ENCODE results near the gene PLGRKT.
A peak's percentile ranks its signal among the peaks of the same experiment; 100 is the strongest.
"Not testable (repeated sequence)": the region's sequence is repeated elsewhere in the genome, so short reads cannot be mapped to it uniquely, and the experiment has no call there.

PLGRKT gene

DNA sequence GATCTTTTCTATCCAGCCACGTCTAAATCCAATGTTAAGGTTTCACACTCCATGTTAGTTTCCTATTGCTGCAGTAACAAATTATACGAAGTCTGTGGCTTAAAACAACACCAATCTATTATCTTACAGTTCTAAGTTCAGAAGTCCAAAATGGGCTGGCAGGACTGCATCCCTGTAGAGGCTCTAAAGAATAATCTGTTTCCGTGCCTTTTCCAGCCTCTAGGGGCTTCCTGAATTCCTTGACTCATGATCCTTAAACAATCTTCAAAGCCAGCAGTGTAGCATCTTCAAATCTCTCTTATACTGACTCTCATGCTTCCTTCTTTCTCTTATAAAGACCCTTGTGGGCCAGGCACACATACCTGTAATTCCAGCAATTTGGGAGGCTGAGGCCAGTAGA lies 6.8 kb downstream of the PLGRKT start:
- no peak for DNase-seq (ENCODE audit: low read depth in 2 of 2)

DNA sequence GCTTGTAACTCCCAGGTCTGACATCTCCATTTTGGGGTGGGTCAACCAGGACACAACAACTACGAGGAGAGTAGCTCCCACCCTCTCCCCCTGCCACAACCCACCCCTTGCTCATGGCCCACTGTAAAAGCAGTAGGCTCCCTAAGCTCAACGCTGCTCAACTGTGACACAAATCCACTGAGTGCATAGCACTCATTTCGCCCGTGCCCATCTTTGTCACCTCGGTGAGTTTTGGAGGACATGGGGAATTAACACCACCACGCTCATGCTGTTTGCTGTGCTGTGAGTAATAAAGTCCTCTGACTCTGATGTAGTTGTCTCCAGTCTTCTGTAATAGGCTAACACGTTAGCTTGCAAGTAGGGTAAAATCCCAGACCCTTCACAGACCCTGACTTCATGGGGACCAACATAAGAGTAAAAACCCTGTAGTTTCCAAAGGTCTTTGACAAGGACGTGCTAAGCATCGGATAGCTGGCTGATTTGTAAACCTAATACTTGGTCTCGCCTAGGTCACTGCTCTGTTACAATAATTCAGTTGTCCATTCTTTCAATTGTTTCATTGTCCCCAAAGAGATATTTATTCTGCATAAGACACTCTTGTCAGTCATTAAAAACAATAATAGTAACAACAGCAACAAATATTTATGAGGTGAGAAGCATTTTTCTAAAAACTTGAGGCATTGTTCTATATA lies 7.7 kb downstream of the PLGRKT start:
- no peak for DNase-seq (ENCODE audit: low read depth in 2 of 2)

DNA sequence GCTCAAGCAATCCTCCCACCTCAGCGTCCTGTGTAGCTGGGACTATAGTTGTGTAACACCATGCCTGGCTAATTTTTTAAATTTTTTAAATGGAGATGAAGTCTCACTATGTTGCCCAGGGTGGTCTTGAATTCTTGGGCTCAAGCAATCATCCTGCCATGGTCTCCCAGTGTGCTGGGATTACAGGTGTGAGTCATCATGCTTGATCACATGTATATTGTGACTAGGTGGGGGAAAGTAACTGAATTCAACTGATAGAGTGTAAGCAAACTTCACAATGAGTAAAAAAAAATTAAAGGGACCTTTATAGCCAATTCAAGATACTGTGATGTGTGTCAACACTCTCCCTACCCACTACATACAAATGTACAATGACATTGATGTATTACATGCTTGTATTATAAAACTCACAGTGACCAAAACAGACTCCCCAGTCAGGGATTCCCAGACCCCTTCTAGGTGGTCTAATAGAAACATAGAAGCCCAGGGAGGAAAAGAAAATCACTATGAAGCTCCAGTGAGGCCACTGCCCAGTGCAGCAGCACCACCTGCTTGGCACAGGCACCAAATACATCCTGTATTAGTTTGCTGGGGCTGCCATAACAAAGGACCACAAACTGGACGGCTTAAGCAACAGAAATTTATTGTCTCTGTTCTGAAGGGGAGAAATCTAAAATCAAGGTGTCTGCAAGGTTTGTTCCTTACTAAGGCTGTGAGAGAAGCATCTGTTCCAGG lies 8.8 kb downstream of the PLGRKT start:
- DNase-seq (ENCODE audit: low read depth in 2 of 2) = no peak

DNA sequence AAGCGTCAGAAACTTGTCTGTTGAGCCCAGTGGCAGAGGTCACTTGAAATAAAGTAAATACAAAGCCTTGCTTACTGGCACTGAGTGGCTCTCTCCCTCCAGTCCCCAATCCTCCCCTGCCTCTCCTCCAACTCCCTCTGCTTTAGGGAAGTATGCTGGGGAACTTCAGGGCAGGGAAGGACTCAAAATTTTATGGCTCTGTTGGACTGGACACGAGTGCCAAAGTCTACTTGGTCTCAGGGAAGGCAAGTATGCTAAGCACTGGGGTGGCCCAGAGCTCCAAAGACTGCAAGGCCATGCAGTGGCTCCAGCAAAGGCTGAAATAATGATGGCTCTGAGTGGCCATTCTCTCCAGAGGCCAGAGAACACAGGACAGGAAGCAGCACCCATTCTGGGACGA lies 9.6 kb downstream of the PLGRKT start:
- DNase-seq (ENCODE audit: low read depth in 2 of 2) = no peak

DNA sequence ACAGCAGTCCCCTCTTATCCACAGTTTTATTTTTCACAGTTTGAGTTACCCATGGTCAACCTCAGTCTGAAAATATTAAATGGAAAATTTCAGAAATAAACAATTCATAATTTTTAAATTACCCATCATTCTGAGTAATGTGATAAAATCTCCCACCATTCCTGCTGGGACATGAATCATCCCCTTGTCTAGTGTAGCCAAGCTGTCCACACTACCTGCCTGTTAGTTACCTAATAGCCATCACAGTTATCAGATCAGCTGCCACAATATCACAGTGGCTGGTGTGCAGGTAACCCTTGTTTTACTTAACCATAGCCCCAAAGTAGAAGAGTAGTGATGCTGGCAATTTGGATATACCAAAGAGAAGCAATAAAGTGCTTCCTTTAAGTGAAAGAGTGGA lies 10.7 kb downstream of the PLGRKT start:
- DNase-seq (ENCODE audit: low read depth in 2 of 2) = no peak

DNA sequence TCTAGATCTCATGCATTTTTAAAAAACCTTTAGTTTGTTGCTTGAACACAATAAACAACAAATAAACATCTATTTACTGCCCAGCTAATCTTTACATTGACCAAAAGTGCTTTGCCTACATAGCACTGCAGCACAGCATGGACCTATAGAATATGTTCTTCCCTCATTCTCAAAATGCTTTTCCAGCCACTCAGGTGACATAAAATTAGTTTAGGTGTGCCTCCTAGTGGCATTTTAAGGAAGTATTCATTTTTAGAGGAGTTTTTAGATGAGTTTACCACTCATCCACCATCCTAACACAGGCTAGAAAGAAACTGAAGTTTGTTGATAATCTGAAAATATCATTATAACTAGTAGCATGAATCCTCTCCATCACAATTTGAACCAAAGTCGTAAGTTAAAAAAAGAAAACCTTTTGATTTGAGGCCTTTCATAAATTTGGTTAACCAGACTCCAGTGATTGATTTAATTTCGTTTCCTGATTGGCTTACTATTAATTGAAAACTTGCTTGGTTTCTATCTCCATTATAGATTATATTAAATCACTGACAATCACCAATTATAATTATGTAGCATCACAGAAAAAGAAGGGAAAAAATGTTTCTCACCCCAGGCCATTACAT lies 12.6 kb downstream of the PLGRKT start:
- no peak for DNase-seq (ENCODE audit: low read depth in 2 of 2)

DNA sequence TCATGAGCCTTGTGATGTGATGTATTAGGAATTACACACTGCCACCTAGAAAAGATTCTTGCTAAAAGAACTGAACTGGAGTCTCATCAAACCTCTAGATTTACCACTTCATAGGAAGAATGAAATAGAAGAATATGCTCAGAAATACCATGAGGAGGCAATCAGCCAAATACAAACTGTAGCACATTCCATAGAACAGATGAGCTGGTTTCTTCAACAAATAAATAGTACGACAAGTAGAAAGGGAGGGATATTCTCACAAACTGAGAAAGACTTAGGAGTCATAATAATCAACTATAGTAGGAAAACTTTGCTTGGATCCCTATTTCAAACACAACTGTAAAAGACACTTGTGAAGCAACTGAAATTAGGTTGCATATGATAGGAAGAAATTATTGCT lies 15.4 kb downstream of the PLGRKT start:
- DNase-seq (ENCODE audit: low read depth in 2 of 2) = no peak

DNA sequence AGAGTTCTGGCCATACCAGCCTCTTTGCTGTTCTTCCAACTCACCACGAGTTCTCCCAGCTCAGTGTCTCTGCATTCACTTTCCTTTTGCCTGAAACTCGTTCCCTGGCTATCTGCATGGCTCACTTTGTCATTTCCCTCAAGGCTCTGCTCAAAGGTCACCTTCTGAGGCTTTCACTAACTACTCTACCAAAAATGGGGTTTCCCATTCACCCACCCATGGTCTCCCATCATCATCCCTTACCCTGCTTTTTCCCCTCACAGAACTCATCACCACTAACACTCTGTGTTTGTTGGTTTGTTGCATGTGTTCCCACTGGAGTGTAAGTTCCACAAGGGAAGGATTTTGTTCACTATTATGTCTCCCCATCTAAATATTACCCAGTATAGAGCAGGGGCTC lies 16.6 kb downstream of the PLGRKT start:
- no peak for DNase-seq (ENCODE audit: low read depth in 2 of 2)

DNA sequence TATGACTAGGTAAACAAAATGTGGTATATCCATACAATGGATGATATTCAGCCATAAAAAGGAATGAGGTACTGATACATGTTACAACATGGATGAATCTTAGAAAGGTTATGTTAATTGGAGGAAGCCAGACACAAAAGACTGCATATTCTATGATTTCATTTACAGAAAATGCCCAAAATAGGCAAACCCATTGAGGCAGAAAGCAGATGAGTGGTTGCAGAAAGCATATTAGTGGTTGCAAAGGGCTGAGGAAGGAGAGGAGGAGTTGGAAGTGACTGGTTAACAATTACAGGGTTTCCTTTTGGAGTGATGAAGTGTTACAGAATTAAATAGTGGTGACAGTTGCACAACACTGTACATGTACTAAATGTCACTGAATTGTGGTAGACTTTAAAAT lies 17.7 kb downstream of the PLGRKT start:
- DNase-seq (ENCODE audit: low read depth in 2 of 2) = no peak

DNA sequence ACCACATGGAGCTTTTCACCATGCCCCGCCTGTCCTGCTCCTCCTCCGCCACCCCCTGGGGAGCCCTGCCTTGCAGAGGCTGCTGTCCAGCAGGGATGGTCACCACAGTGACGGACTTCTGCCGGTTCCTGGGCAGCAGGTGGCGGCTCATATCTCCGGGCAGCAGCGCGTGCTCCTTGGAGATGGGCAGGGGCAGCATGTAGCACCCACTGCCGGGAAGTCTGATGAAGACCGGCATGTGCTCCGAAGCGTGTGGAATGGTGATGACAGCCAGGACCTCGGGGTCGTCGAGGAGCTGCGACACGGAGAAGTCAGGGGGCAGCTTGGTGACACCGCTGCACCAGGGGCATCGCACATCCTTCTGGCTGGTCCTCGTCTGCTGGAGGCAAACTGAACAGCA lies 19.2 kb downstream of the PLGRKT start:
- DNase-seq (ENCODE audit: low read depth in 2 of 2) = no peak

DNA sequence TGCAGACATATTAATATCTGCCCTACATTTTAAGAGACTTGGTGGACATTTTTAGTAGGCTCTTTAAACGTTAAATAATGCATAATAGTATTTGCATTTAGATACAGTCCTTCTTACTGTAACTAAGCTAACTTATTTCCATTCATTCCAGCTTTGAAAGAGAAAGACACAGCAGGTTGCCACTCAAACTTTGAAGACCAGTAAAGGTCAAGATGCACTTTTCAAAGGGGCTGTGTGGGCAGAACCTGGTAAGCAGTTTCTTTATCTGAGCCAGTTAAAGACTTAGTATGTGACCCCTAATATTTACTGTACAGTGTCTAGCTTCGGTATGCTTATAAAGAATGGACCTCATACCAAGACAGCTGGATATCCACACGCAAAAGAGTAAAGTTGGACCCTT lies 20.8 kb downstream of the PLGRKT start:
- no peak for DNase-seq (ENCODE audit: low read depth in 2 of 2)

DNA sequence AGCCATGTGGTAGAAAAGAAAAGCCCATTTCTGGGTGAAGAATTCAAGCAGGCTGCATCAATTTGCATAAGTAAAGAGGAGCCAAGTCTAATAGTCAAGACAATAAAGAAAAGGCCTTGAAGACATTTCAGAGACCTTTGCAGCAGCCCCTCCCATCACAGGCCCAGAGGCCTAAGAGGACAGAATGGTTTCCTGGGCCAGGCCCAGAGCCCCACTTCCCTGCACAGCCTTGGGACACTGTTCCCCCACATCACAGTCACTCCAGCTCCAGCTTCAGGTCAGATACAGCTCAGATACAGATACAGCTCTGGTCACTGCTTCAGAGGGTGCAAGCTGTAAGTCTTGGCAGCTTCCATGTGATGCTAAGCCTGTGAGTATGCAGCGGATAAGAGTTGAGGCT lies 29.1 kb downstream of the PLGRKT start:
- no peak for DNase-seq (ENCODE audit: low read depth in 2 of 2)

DNA sequence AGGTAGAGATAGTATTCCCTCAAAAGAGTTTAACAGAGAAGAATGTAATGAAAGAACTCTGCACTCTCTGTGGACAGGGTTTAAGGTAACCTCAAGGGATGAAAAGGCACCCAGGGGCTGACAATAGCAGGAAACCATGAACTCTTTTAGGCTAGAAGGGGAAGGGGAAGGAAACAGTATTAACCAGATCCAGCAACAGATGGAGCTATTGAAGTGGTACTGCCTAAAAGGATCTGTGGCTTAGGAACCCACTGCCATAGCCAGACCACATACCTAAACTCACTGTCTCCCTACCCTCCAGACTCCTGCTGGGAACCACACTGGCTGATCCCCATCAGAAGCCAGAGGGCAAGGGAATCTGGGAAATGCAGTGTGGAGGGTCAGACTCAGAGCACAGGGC lies 35.5 kb downstream of the PLGRKT start:
- DNase-seq (ENCODE audit: low read depth in 2 of 2) = no peak

DNA sequence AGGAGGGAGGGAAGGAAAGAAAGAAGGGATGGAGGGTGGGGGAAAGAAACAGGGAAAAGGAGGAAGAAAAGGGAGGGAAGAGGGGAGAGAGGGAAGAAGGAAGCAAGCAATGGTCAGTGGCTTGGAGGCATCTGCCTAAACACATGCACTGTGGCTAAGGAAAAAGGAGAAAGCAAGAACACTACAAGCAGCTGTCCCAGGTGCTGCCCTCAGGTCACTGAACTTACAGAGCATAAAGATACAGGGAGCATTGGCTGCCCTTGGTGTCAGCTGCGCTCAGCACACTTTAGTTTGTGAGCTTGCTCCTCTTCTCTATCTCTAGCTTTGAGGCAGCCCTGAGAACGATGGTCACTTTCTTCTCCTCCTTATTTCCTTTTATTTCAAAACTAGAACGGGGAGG lies 40.2 kb downstream of the PLGRKT start:
- not testable (repeated sequence) for DNase-seq (ENCODE audit: low read depth in 2 of 2)

DNA sequence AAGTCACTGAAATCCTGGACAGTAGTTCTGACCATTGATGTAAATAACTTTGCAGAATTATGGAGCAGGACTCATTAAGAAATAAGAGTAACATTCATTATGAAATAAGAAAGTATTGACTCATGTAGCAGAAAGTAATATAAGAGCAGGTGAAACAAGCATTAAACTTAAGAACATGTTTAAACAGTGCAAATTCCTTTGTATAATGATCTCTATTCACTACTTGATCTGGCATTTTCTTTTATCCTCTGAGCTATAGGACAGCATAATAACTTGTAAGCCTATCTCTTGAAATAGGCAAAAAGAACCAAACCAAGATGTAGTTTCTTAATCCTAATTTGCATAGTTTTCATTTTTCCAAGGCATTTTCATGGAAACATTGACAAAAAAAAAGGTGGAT lies 42.3 kb downstream of the PLGRKT start:
- DNase-seq (ENCODE audit: low read depth in 2 of 2) = no peak

DNA sequence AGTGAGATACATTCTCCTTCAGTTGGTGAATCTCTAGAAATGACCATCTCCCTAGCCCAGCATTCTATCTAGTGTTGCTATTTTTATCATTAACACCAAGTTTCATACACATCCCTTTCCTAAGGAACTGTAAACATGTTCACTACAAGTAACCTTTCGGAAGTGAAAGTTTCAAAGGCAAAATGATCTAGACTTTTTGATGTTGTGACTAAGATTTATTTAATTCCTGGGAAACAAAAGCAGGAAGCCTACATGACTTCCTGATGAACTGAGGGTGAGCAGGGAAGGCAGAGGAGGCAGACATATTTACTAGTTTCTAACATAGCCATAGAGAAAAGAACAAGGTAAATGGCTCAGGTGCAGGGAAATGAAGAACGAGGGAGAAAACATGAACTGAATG lies 43.7 kb downstream of the PLGRKT start:
- DNase-seq (ENCODE audit: low read depth in 2 of 2) = not testable (repeated sequence)

DNA sequence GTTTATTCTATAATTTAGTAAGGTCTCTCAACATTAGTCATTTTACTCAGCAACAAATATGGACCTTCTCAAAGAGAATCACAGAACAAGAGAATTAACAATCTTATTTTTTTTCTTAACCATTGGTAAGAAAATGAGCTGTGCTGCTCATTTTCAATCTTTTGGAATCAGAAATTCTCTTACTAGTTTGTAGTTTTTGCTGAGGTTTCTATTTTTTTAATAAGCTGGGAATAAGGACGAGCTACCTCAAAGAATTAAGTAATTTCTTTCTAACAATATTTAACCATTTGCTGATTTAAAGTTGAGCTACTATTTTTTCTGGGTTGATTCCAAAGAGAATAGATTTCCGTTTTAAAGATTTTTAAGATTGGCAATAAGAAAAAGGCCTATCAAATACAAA lies 44.2 kb downstream of the PLGRKT start:
- DNase-seq (ENCODE audit: low read depth in 2 of 2) = no peak

DNA sequence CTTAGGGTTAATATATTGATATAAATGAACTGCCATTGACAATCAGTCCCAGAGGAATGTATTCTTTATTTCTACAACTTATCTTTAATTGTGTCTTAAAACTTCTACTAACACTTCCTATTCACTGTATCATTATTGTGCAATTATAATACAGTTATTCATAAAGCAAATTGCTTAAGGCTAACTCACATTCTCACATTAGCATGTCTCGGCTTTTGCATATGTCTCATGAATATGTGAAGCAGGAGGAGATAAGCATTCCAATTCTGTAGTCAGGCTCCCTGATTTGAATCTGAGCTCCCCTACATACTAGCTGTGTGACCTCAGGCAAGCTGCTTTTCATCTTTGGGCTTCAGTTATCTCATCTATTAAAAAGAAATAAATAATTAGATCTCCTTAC lies 45.4 kb downstream of the PLGRKT start:
- no peak for DNase-seq (ENCODE audit: low read depth in 2 of 2)

DNA sequence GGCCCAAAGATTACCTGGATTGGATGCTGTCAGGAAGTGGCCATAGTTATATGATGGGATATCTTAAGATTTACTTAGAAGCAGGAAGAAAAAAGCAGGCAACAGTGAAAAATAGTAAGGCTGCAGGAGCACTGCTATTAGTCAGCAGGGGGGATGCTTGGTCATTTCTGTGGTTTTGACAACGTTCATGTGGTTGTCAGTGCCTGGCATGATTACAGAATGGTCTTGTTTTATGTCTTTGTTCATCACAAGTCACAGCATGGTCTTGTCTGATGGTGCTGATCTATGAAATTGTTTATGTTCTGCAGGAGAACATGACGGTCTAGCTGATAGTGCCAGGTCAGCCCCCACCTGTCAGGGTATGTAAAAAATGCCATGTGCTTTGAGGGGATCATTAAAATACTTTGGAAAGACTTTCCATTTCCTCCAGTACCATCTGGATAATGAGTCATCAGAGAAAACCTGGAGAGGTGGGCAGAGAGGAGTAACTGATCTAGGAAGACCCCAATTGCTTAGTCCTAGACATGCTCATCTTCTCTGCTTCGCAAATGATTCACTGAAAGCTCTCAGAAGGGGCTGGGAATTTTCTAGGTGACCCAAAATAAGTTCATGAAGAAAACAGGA lies 48.5 kb downstream of the PLGRKT start:
- peak; percentile 73 to 76 for DNase-seq (ENCODE audit: low read depth in 2 of 2)

DNA sequence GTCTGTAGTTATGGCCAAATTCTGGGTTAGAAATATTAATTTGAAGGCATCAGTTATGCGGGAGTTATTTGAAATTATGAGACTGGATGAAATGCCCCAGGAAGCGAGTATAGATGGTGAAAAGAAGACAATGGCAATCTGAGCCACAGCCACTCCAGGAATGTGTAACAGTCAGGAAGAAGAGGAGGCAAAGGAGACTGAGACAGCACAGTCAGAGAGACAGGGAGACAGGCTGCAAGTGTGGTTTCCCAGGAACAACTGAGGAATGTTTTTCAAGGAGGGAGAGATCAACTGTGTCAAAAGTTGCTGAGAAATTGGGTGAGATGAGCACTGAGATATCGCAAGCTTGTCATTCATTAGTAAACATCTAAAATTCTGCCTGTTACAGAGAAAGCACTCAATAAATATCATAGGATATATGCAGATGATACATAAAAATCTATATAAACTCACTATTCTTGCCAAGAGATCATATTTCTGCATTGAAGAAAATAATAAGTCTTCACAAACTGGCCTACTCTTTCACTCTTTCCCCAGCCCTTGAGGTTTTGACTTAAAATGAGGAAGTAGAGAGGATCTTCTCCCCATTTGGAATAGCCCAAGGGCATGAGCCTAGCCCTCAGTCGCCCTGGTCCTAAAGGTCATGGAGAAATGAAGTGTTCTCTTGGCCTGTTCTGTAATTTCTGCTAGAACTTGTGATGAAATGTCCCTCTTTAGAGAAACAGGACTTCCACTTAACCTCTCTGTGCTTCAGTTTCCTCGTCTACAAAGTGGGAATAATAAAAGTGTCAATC lies 49.5 kb downstream of the PLGRKT start:
- peak in 1 of 2 experiments; percentile 15 for DNase-seq (ENCODE audit: low read depth in 2 of 2)

DNA sequence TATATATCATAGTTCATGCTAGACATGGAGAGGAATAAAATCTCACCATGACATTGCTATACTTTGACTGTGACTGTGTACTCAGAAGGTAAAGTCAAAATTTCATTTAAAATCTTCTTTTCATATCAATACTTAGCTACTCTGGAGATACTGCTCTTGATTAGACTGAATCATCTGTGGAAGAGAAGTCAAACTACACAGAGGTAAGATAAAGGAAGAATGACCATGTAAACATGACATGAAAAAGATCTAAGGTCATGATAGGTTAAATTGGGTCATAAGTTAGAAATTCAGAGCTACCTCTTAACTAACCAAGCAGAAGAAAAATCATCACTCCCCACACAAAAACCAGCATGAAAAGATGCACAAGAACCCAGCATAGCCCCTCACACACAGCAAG lies 53.3 kb downstream of the PLGRKT start:
- no peak for DNase-seq (ENCODE audit: low read depth in 2 of 2)

DNA sequence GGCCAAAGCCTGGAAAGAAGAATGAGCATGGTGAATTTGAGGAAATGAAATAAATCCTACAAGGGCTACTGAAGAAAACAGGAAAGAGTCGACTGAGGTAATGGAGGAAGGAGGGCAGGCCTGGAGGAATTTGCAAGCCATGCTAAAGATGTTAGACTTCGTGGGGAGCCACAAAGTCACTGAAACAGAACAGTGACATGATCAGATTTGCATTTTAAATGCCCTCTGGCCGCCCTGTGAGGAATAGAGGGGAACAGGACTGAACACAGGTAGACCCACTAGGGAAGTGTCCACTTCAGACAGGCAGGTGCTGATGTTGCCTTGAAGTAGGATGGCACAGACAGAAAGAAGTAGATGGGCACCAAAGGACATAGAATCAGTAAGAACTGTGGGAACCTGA lies 55.2 kb downstream of the PLGRKT start:
- no peak for DNase-seq (ENCODE audit: low read depth in 2 of 2)

Measured in fibroblast of skin of left quadriceps (primary cell).